DND-41 (cell line): ENCODE data around the gene GSTA5.
"Not testable (repeated sequence)": the region's sequence is repeated elsewhere in the genome, so short reads cannot be mapped to it uniquely, and the experiment has no call there.

Source experiments
- EZH2 ChIP-seq: IDR thresholded peaks from 3 replicates; pipeline ENCODE4 v1.6.1; 2012; ENCODE audit warnings: borderline replicate concordance, low read depth, mild to moderate bottlenecking, moderate library complexity, low read length, inconsistent platforms; ENCODE audit not compliant: severe bottlenecking
- TF ChIP-seq, protein P1 (sequence below): IDR thresholded peaks from 2 replicates; pipeline ENCODE4 v1.5.1; 2012; ENCODE audit warnings: borderline replicate concordance, low read length, moderate library complexity, mild to moderate bottlenecking; ENCODE audit not compliant: poor library complexity, severe bottlenecking; ENCODE audit errors: extremely low read depth

DNA sequence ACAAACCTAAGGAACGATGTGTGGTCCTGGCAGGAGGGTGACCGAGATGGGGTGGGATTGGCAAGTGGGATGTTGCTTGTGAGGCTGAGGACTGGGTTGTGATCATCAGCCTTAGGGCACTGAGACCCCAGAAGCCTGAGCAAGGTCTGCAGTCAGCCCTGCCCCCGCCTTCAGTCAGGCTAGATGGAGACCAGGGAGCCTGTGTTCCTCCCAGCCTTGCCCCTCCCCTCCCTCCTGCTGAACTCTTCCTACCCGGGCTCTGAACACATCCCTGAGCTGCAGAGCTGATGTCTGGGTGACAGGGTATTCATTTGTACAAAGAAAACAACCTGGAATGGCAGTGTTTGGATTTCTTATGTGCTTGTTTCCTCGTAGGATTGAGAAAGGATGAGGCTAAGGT is 28.3 kb upstream of the GSTA5 start:
- TF ChIP-seq, protein P1, sequence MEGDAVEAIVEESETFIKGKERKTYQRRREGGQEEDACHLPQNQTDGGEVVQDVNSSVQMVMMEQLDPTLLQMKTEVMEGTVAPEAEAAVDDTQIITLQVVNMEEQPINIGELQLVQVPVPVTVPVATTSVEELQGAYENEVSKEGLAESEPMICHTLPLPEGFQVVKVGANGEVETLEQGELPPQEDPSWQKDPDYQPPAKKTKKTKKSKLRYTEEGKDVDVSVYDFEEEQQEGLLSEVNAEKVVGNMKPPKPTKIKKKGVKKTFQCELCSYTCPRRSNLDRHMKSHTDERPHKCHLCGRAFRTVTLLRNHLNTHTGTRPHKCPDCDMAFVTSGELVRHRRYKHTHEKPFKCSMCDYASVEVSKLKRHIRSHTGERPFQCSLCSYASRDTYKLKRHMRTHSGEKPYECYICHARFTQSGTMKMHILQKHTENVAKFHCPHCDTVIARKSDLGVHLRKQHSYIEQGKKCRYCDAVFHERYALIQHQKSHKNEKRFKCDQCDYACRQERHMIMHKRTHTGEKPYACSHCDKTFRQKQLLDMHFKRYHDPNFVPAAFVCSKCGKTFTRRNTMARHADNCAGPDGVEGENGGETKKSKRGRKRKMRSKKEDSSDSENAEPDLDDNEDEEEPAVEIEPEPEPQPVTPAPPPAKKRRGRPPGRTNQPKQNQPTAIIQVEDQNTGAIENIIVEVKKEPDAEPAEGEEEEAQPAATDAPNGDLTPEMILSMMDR, result not testable (repeated sequence)
- not testable (repeated sequence) for TF ChIP-seq EZH2
